ENCODE measurements around the gene CDH23. TPM values are rescaled to one million over a fixed set of nuclear protein-coding genes. Genes with fewer than 3 reads are reported as not detected.

CDH23 gene
- total RNA-seq, 2 donors from 2014 or later: 3.9 to 74.8 TPM

- no peak overlapping the region for H3K4me3 ChIP-seq
- H3K27me3 ChIP-seq (replicated peaks; ENCODE audit: insufficient read depth): no peaks in the 10 kb centered on the region
- no peaks in the 10 kb centered on the region for H3K36me3 ChIP-seq
- intact Hi-C loops (cut with DNase I): no loop called here
- no peak for DNase-seq (ENCODE audit: low spot score)
- WGBS: 81% methylated on average over 11 of the region's 11 CpGs
- TF ChIP-seq CTCF (IDR thresholded peaks at IDR 0.05): no peak
- TF ChIP-seq POLR2A (IDR thresholded peaks at IDR 0.05): no peak
- TF ChIP-seq POLR2AphosphoS5 (IDR thresholded peaks at IDR 0.05): no peak
- no peaks in the 10 kb centered on the region for H3K9me3 ChIP-seq
- no peaks in the 10 kb centered on the region for H3K4me1 ChIP-seq (replicated peaks)
- H3K27ac ChIP-seq: no peak overlapping the region
Observed at GRCh38 chr10:71625445-71626175, 228.9 kb downstream of the CDH23 start.

GRCh38 chr10:71627230-71627939 is 230.7 kb downstream of the CDH23 start:
- intact Hi-C loops (cut with DNase I): no loop called here
- Histone ChIP-seq H3K4me1 (replicated peaks) (no peaks in the 10 kb centered on the region), H3K27me3 (replicated peaks; ENCODE audit: insufficient read depth) (no peaks in the 10 kb centered on the region), H3K4me3 (no peak overlapping the region), H3K9me3 (no peaks in the 10 kb centered on the region), H3K27ac (no peak overlapping the region), H3K36me3 (no peaks in the 10 kb centered on the region)
- TF ChIP-seq POLR2A (IDR thresholded peaks at IDR 0.05): no peak
- no peak for TF ChIP-seq CTCF (IDR thresholded peaks at IDR 0.05)
- no peak for TF ChIP-seq POLR2AphosphoS5 (IDR thresholded peaks at IDR 0.05)
- no peak for DNase-seq (ENCODE audit: low spot score)
- 83% methylated on average over 13 of the region's 14 CpGs for WGBS

GRCh38 chr10:71627956-71628355 is 231.2 kb downstream of the CDH23 start:
- no peaks in the 10 kb centered on the region for H3K4me1 ChIP-seq (replicated peaks)
- 77% methylated on average over 7 of the region's 7 CpGs for WGBS
- DNase-seq (ENCODE audit: low spot score): no peak
- no peak overlapping the region for H3K27ac ChIP-seq
- H3K27me3 ChIP-seq (replicated peaks; ENCODE audit: insufficient read depth): no peaks in the 10 kb centered on the region
- no peaks in the 10 kb centered on the region for H3K36me3 ChIP-seq
- intact Hi-C loops (cut with DNase I): no loop called here
- no peak overlapping the region for H3K4me3 ChIP-seq
- no peaks in the 10 kb centered on the region for H3K9me3 ChIP-seq
- TF ChIP-seq POLR2A (IDR thresholded peaks at IDR 0.05) (no peak), POLR2AphosphoS5 (IDR thresholded peaks at IDR 0.05) (no peak), CTCF (IDR thresholded peaks at IDR 0.05) (no peak)

GRCh38 chr10:71629131-71629530 is 232.4 kb downstream of the CDH23 start:
- intact Hi-C loops (cut with DNase I): no loop called here
- TF ChIP-seq CTCF (IDR thresholded peaks at IDR 0.05) (no peak), POLR2AphosphoS5 (IDR thresholded peaks at IDR 0.05) (no peak), POLR2A (IDR thresholded peaks at IDR 0.05) (no peak)
- H3K4me1 ChIP-seq (replicated peaks): no peaks in the 10 kb centered on the region
- no peak overlapping the region for H3K4me3 ChIP-seq
- 80% methylated on average over 4 of the region's 4 CpGs for WGBS
- no peaks in the 10 kb centered on the region for H3K36me3 ChIP-seq
- H3K9me3 ChIP-seq: no peaks in the 10 kb centered on the region
- DNase-seq (ENCODE audit: low spot score): no peak
- no peak overlapping the region for H3K27ac ChIP-seq
- no peaks in the 10 kb centered on the region for H3K27me3 ChIP-seq (replicated peaks; ENCODE audit: insufficient read depth)

- Histone ChIP-seq H3K36me3 (no peaks in the 10 kb centered on the region), H3K4me1 (replicated peaks) (peaks cover 3% of the 10 kb centered on the region), H3K27ac (no peak overlapping the region), H3K27me3 (replicated peaks; ENCODE audit: insufficient read depth) (no peaks in the 10 kb centered on the region), H3K4me3 (no peak overlapping the region), H3K9me3 (no peaks in the 10 kb centered on the region)
- 99% methylated on average over 5 of the region's 5 CpGs for WGBS
- no peak for DNase-seq (ENCODE audit: low spot score)
- TF ChIP-seq POLR2AphosphoS5 (IDR thresholded peaks at IDR 0.05) (no peak), POLR2A (IDR thresholded peaks at IDR 0.05) (no peak), CTCF (IDR thresholded peaks at IDR 0.05) (no peak)
- intact Hi-C loops (cut with DNase I): no loop called here
Observed at GRCh38 chr10:71630168-71630567, 233.4 kb downstream of the CDH23 start.
